Panc1 (cell line): ENCODE measurements around the gene EFNA1. TPM values are rescaled to one million over a fixed set of nuclear protein-coding genes. Genes with fewer than 3 reads are reported as not detected.

ENCODE experiments used
- ATAC-seq: fragments of 200-7000 bp; cut with Tn5 transposase; 2 replicates; pipeline ENCODE4 v1.9.1; 2020; ENCODE audit warnings: mild to moderate bottlenecking, moderate library complexity
- BruUV-seq: library from RNA; stranded (reverse); fragments of 400-500 nt; replicated peaks from 2 replicates; lab custom pipeline; 2021; lab: Mats Ljungman, UMichigan
- CTCF ChIA-PET: fragments of 300-600 bp; sonication (Branson Sonifier 250); formaldehyde crosslinking; loops from one replicate; lab custom pipeline; 2022; ENCODE audit warnings: antibody characterized with exemption; lab: Charles Lee
- POLR2A ChIA-PET: fragments of 300-600 bp; sonication (Branson Sonifier 250); formaldehyde crosslinking; loops from one replicate; lab custom pipeline; 2022; ENCODE audit warnings: antibody characterized with exemption; lab: Charles Lee
- DNase-seq: peaks from one replicate; pipeline ENCODE4 v3.0.0-alpha.2; 2010; ENCODE audit warnings: low read depth, low spot score
- H3K27ac ChIP-seq: 2 replicates; pipeline ENCODE4 v1.5.1; 2011; ENCODE audit warnings: mild to moderate bottlenecking, low read length, inconsistent platforms
- H3K27me3 ChIP-seq: fragments of 200-500 bp; sonication (Bioruptor generic); 2 replicates; pipeline ENCODE4 v1.6.0; 2014; ENCODE audit warnings: low read length, inconsistent platforms; ENCODE audit not compliant: control insufficient read depth, insufficient read depth
- H3K36me3 ChIP-seq: fragments of 200-500 bp; sonication (Bioruptor generic); 2 replicates; pipeline ENCODE4 v1.5.1; 2014; ENCODE audit warnings: inconsistent platforms, mild to moderate bottlenecking, low read length, moderate library complexity; ENCODE audit not compliant: control insufficient read depth, insufficient read depth
- H3K4me1 ChIP-seq: 2 replicates; pipeline ENCODE4 v1.5.1; 2011; ENCODE audit warnings: inconsistent platforms, mild to moderate bottlenecking, low read length, moderate library complexity; ENCODE audit not compliant: control insufficient read depth, insufficient read depth
- H3K4me3 ChIP-seq, 2 experiments: 2 replicates each; pipeline ENCODE4 v1.5.1; 2011 to 2012; ENCODE audit warnings: low read depth in 2 of 2, low read length in 2 of 2, mild to moderate bottlenecking in 2 of 2, inconsistent platforms in 1 of 2, moderate library complexity in 1 of 2
- H3K9me3 ChIP-seq: fragments of 200-500 bp; sonication (Bioruptor generic); 2 replicates; pipeline ENCODE4 v1.5.1; 2014; ENCODE audit warnings: low read depth, mild to moderate bottlenecking, inconsistent platforms, low read length, moderate library complexity; ENCODE audit not compliant: control insufficient read depth, insufficient read depth
- CTCF ChIP-seq: fragments of 450-650 bp; IDR thresholded peaks from 2 replicates; pipeline ENCODE4 v1.5.1; 2017; ENCODE audit warnings: mild to moderate bottlenecking
- POLR2AphosphoS5 ChIP-seq: IDR thresholded peaks from 2 replicates; pipeline ENCODE4 v1.6.1; 2012; ENCODE audit warnings: mild to moderate bottlenecking, low read depth, low read length, moderate library complexity
- REST ChIP-seq, 2 experiments: IDR thresholded peaks; 2 replicates each; pipeline ENCODE4 v1.6.1; 2011 to 2012; ENCODE audit warnings: low read depth in 2 of 2, control low read depth in 1 of 2, low read length in 1 of 2, mild to moderate bottlenecking in 1 of 2, moderate library complexity in 1 of 2; ENCODE audit not compliant: insufficient read depth in 1 of 2
- SIN3A ChIP-seq: IDR thresholded peaks from 2 replicates; pipeline ENCODE4 v1.6.1; 2012; ENCODE audit warnings: low read depth, mild to moderate bottlenecking, low read length, moderate library complexity, borderline replicate concordance; ENCODE audit not compliant: insufficient read depth
- TCF7L2 ChIP-seq: IDR thresholded peaks from 2 replicates; pipeline ENCODE4 v1.6.1; 2011; ENCODE audit warnings: mild to moderate bottlenecking, low read depth, low read length, inconsistent platforms
- in situ Hi-C: cut with HindIII; loops from 2 replicates; pipeline ENCODE4 v1.10.0; 2016; ENCODE audit warnings: low sequenced_read_pairs, low pct_unique_long_range_greater_than_20kb
- intact Hi-C: fragments of 100-400 bp; cut with micrococcal nuclease; formaldehyde crosslinking; loops from one replicate; pipeline ENCODE4 v1.10.0; 2022; ENCODE audit not compliant: unreplicated experiment
- total RNA-seq: library from RNA; stranded (reverse); gene quantifications from one replicate; pipeline ENCODE4 v1.2.1, GENCODE V29; 2021; ENCODE audit not compliant: unreplicated experiment

EFNA1 gene
- total RNA-seq, 1 experiment from 2014 or later = 23.8 TPM

- in situ Hi-C loops (no loop called here), intact Hi-C loops (no loop called here)
- ATAC-seq = no peak
- Histone ChIP-seq H3K27me3 (no peaks in the 10 kb centered on the region), H3K4me1 (no peaks in the 10 kb centered on the region), H3K36me3 (no peaks in the 10 kb centered on the region), H3K9me3 (no peaks in the 10 kb centered on the region), H3K4me3 (no peak overlapping the region), H3K27ac (no peak overlapping the region)
- no peak for DNase-seq
- TF ChIP-seq TCF7L2 (no peak), CTCF (no peak), POLR2AphosphoS5 (no peak), SIN3A (no peak), REST (IDR thresholded peaks at IDR 0.05; ENCODE audit: insufficient read depth in 1 of 2, low read depth in 2 of 2, low read length in 1 of 2) (no peak)
- CTCF ChIA-PET = no interaction called here
- no TSS peak for BruUV-seq
- POLR2A ChIA-PET = no interaction called here
These were observed 17.3 kb upstream of the EFNA1 start for GRCh38 chr1:155110381-155110780.

DNA sequence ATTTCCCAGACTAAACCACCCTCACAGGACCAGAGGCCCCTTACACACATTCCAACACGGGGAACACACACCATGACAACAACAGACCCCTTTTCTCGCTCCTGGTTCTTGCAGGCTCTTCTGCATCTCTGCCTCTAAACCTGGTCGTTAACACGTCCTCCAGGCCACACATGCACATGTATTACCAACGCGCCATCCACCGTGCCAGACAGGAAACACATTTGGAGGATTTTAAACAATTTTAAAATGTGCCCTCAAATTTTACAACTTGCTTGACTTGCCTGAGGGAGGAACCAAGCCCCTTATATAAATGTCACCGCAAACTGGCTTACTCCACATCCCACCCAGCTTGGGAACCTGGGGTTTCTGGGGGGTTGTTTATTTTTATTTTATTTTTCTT lies 16.9 kb upstream of the EFNA1 start:
- no peak for DNase-seq

More for the DNA sequence above, 16.9 kb upstream of the EFNA1 start:
- Histone ChIP-seq H3K27me3 (no peaks in the 10 kb centered on the region), H3K9me3 (no peaks in the 10 kb centered on the region), H3K4me3 (no peak overlapping the region), H3K36me3 (no peaks in the 10 kb centered on the region), H3K27ac (no peak overlapping the region), H3K4me1 (no peaks in the 10 kb centered on the region)
- in situ Hi-C loops (no loop called here), intact Hi-C loops (no loop called here)
- ATAC-seq = no peak
- no TSS peak for BruUV-seq
- no peak for TF ChIP-seq SIN3A
- no peak for TF ChIP-seq CTCF
- TF ChIP-seq TCF7L2 = no peak
- no peak for TF ChIP-seq POLR2AphosphoS5
- no peak for TF ChIP-seq REST (IDR thresholded peaks at IDR 0.05; ENCODE audit: insufficient read depth in 1 of 2, low read depth in 2 of 2, low read length in 1 of 2)
- ChIA-PET CTCF (no interaction called here), POLR2A (no interaction called here)
